OCI-LY1 (cell line): ENCODE results near the gene RFTN1.

Experiments
- H2AFZ ChIP-seq: fragments of 200-600 bp; sonication (generic), shearing (Covaris generic); 2 replicates; pipeline ENCODE4 v1.6.0; 2014; ENCODE audit warnings: antibody characterized with exemption, mild to moderate bottlenecking, low read length
- H3F3A ChIP-seq: fragments of 200-600 bp; sonication (generic), shearing (Covaris generic); 2 replicates; pipeline ENCODE4 v1.6.0; 2014; ENCODE audit warnings: mild to moderate bottlenecking, antibody characterized with exemption, low read length, moderate library complexity; ENCODE audit not compliant: insufficient read depth
- H3K27ac ChIP-seq: fragments of 200-600 bp; sonication (generic); 2 replicates; pipeline ENCODE4 v1.5.1; 2014; ENCODE audit warnings: low read length, mixed run types, mild to moderate bottlenecking, low read depth; ENCODE audit not compliant: poor library complexity, severe bottlenecking
- H3K27me3 ChIP-seq: fragments of 200-600 bp; sonication (generic); 2 replicates; pipeline ENCODE4 v1.6.0; 2014; ENCODE audit warnings: antibody characterized with exemption, mild to moderate bottlenecking, low read length, moderate library complexity; ENCODE audit not compliant: insufficient read depth
- H3K36me3 ChIP-seq: fragments of 200-600 bp; sonication (generic); 2 replicates; pipeline ENCODE4 v1.6.1; 2014; ENCODE audit warnings: mild to moderate bottlenecking, antibody characterized with exemption, low read length, moderate library complexity, mixed read lengths; ENCODE audit not compliant: insufficient read depth
- H3K4me1 ChIP-seq: fragments of 200-600 bp; sonication (generic); 2 replicates; pipeline ENCODE4 v1.5.1; 2014; ENCODE audit warnings: mild to moderate bottlenecking, low read length, moderate library complexity; ENCODE audit not compliant: insufficient read depth, severe bottlenecking
- H3K4me2 ChIP-seq: fragments of 200-600 bp; sonication (generic), shearing (Covaris generic); 2 replicates; pipeline ENCODE4 v1.6.1; 2014; ENCODE audit warnings: low read length
- H3K4me3 ChIP-seq: fragments of 200-600 bp; sonication (generic); 2 replicates; pipeline ENCODE4 v1.5.1; 2014; ENCODE audit warnings: low read length, low read depth, mild to moderate bottlenecking, mixed read lengths; ENCODE audit not compliant: poor library complexity, severe bottlenecking
- H3K79me2 ChIP-seq: fragments of 200-600 bp; shearing (Covaris generic); 2 replicates; pipeline ENCODE4 v1.6.1; 2016; ENCODE audit warnings: mixed run types, low read length, mixed read lengths; ENCODE audit not compliant: insufficient read depth
- H3K9ac ChIP-seq: fragments of 200-600 bp; sonication (generic), shearing (Covaris generic); 2 replicates; pipeline ENCODE4 v1.6.1; 2014; ENCODE audit warnings: mild to moderate bottlenecking, low read length, mixed read lengths
- H3K9me2 ChIP-seq: fragments of 200-600 bp; sonication (generic), shearing (Covaris generic); 2 replicates; pipeline ENCODE4 v1.6.1; 2014; ENCODE audit warnings: low read depth, mild to moderate bottlenecking, low read length, mixed read lengths
- H3K9me3 ChIP-seq: fragments of 200-600 bp; shearing (Covaris generic); 2 replicates; pipeline ENCODE4 v1.6.1; 2014; ENCODE audit warnings: low read length, mixed read lengths
- H4K20me1 ChIP-seq: fragments of 200-600 bp; sonication (generic), shearing (Covaris generic); 2 replicates; pipeline ENCODE4 v1.6.0; 2016; ENCODE audit warnings: mild to moderate bottlenecking, low read length; ENCODE audit not compliant: insufficient read depth
- EZH2 ChIP-seq: fragments of 200-600 bp; sonication (generic), shearing (Covaris generic); IDR thresholded peaks from 2 replicates; pipeline ENCODE4 v1.8.0; 2017; ENCODE audit warnings: borderline replicate concordance, mixed run types, mild to moderate bottlenecking, antibody characterized with exemption, low read length, moderate library complexity, mixed read lengths
- TF ChIP-seq, protein P1 (sequence below): fragments of 200-600 bp; sonication (generic), shearing (Covaris generic); IDR thresholded peaks from 2 replicates; pipeline ENCODE4 v1.5.1; 2017; ENCODE audit warnings: mild to moderate bottlenecking, antibody characterized with exemption, low read length, moderate library complexity, mixed read lengths

Gene RFTN1

GRCh38 chr3:16464511-16465148 is 48.9 kb downstream of the RFTN1 start:
- Histone ChIP-seq H3K9me3 (no peaks in the 10 kb centered on the region), H2AFZ (no peak overlapping the region), H3K4me2 (peak overlapping the region; percentile 24; the same call in 1 of the 2 replicates), H3K27ac (peak overlapping the region; percentile 95), H3K27me3 (no peaks in the 10 kb centered on the region), H3K4me3 (no peak overlapping the region), H4K20me1 (no peaks in the 10 kb centered on the region), H3K36me3 (peaks cover 88% of the 10 kb centered on the region), H3F3A (peaks cover 7% of the 10 kb centered on the region; the same call in 1 of the 2 replicates), H3K79me2 (peaks cover 98% of the 10 kb centered on the region), H3K9ac (peak overlapping the region; percentile 38), H3K9me2 (no peaks in the 10 kb centered on the region), H3K4me1 (peaks cover 96% of the 10 kb centered on the region)
- TF ChIP-seq, protein P1, sequence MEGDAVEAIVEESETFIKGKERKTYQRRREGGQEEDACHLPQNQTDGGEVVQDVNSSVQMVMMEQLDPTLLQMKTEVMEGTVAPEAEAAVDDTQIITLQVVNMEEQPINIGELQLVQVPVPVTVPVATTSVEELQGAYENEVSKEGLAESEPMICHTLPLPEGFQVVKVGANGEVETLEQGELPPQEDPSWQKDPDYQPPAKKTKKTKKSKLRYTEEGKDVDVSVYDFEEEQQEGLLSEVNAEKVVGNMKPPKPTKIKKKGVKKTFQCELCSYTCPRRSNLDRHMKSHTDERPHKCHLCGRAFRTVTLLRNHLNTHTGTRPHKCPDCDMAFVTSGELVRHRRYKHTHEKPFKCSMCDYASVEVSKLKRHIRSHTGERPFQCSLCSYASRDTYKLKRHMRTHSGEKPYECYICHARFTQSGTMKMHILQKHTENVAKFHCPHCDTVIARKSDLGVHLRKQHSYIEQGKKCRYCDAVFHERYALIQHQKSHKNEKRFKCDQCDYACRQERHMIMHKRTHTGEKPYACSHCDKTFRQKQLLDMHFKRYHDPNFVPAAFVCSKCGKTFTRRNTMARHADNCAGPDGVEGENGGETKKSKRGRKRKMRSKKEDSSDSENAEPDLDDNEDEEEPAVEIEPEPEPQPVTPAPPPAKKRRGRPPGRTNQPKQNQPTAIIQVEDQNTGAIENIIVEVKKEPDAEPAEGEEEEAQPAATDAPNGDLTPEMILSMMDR, result no peak
- no peak for TF ChIP-seq EZH2

- TF ChIP-seq, protein P1, result no peak
- TF ChIP-seq EZH2, result no peak
- H3K4me2 ChIP-seq, result peak overlapping the region; percentile 17; the same call in 1 of the 2 replicates
- H3K27ac ChIP-seq, result peak overlapping the region; percentile 95
- peaks cover 97% of the 10 kb centered on the region for H3K79me2 ChIP-seq
- no peaks in the 10 kb centered on the region for H3K9me2 ChIP-seq
- H2AFZ ChIP-seq, result no peak overlapping the region
- peaks cover 93% of the 10 kb centered on the region for H3K4me1 ChIP-seq
- no peak overlapping the region for H3K4me3 ChIP-seq
- H3K9me3 ChIP-seq, result no peaks in the 10 kb centered on the region
- peak overlapping the region; percentile 38; the same call in 1 of the 2 replicates for H3K9ac ChIP-seq
- H4K20me1 ChIP-seq, result no peaks in the 10 kb centered on the region
- H3K36me3 ChIP-seq, result peaks cover 84% of the 10 kb centered on the region
- H3F3A ChIP-seq, result peaks cover 8% of the 10 kb centered on the region; the same call in 1 of the 2 replicates
- no peaks in the 10 kb centered on the region for H3K27me3 ChIP-seq
Measured at GRCh38 chr3:16463914-16464313, 49.6 kb downstream of the RFTN1 start.

DNA sequence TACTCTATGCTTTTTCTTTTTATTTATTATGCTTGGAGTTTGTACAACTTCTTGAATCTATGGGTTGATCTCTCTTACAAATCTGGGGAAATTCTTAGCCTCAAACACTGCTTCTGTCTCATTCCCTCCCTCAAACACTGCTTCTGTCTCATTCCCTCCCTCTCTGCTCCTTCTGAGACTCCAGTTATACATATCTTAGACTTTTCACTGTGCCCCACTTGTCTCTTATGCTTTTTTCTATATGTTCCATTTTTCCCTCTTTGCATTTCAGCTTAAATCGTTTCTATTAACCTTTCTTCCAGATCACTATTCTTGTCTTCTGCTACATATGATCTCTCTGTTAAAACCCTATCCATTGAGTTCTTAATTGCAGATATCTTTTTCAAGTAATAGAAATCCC is 50.4 kb downstream of the RFTN1 start:
- no peaks in the 10 kb centered on the region for H4K20me1 ChIP-seq
- H3K79me2 ChIP-seq, result peaks cover 97% of the 10 kb centered on the region
- H3K27ac ChIP-seq, result peak overlapping the region; percentile 95

More for the DNA sequence above, 50.4 kb downstream of the RFTN1 start:
- H3K9me2 ChIP-seq, result no peaks in the 10 kb centered on the region
- peak overlapping the region; percentile 18 for H3K9ac ChIP-seq
- no peak overlapping the region for H2AFZ ChIP-seq
- no peak overlapping the region for H3K4me3 ChIP-seq
- H3K27me3 ChIP-seq, result no peaks in the 10 kb centered on the region
- H3K4me2 ChIP-seq, result peak overlapping the region; percentile 16
- H3F3A ChIP-seq, result peaks cover 8% of the 10 kb centered on the region; the same call in 1 of the 2 replicates
- H3K9me3 ChIP-seq, result no peaks in the 10 kb centered on the region
- TF ChIP-seq, protein P1, result no peak
- no peak for TF ChIP-seq EZH2
- peaks cover 93% of the 10 kb centered on the region for H3K4me1 ChIP-seq
- peaks cover 86% of the 10 kb centered on the region for H3K36me3 ChIP-seq
